ENCODE data around the gene AIFM2.

GRCh38 chr10:70126700-70127395 is 5.8 kb downstream of the AIFM2 start:
- TF ChIP-seq, protein P1, sequence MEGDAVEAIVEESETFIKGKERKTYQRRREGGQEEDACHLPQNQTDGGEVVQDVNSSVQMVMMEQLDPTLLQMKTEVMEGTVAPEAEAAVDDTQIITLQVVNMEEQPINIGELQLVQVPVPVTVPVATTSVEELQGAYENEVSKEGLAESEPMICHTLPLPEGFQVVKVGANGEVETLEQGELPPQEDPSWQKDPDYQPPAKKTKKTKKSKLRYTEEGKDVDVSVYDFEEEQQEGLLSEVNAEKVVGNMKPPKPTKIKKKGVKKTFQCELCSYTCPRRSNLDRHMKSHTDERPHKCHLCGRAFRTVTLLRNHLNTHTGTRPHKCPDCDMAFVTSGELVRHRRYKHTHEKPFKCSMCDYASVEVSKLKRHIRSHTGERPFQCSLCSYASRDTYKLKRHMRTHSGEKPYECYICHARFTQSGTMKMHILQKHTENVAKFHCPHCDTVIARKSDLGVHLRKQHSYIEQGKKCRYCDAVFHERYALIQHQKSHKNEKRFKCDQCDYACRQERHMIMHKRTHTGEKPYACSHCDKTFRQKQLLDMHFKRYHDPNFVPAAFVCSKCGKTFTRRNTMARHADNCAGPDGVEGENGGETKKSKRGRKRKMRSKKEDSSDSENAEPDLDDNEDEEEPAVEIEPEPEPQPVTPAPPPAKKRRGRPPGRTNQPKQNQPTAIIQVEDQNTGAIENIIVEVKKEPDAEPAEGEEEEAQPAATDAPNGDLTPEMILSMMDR (IDR thresholded peaks at IDR 0.05), result no peak
- no peak for TF ChIP-seq POLR2A (IDR thresholded peaks at IDR 0.05)

All from thyroid gland (tissue), 4 donors.